Measurements from ENCODE around the gene ABHD6.

The ABHD6 gene

DNA sequence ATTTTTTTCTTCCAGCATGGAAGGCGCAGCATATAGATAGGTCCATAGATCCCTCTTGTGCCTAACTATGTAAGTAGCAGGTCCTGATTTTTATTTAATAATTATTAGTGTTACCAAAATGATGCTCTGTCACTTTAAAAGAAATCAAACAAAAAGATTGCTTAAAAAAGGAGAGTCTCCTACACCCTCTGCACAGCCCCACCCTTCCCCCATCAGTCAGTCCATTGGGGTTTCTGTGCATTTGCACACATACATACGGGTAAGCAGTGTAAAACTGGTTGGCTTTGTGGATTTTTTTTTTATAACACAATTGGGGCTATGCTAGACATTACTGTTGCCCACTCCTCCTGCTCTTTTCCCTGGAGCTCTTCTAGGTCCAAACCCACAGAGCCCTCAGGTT is 61.5 kb downstream of the ABHD6 start:
- no peak overlapping the region for H3K4me3 ChIP-seq (ENCODE audit: low read length)
- DNase-seq (ENCODE audit: low read depth, low spot score), result no peak

DNA sequence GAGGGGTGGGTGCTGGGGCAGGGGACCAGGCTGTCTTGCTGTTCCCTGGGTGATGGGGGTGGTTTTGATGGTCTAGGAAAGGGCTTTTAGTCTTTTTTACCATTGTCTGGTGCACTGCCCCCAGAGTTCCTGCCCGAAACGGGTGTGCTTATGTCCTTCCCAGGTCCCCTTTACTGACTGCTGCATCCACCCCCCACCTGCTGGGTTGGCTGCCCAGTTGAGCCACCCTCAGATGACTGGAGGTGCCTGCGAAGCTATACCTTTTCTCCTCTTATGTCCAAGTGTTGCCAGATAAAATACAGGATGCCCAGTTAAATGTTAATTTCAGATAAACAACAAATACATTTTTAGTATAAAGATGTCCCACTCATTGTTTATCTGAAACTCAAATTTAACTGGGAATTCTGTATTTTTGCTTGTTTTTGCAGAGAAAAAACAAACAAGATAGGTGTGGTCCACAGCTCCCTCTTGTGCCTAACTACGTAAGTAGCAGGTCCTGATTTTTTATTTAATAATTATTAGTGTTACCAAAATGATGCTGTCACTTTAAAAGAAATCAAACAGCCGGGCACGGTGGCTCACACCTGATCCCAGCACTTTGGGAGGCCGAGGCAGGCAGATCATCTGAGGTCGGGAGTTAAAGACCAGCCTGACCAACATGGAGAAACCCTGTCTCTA is 62.4 kb downstream of the ABHD6 start:
- no peak overlapping the region for H3K4me3 ChIP-seq (ENCODE audit: low read length)
- DNase-seq (ENCODE audit: low read depth, low spot score), result no peak

DNA sequence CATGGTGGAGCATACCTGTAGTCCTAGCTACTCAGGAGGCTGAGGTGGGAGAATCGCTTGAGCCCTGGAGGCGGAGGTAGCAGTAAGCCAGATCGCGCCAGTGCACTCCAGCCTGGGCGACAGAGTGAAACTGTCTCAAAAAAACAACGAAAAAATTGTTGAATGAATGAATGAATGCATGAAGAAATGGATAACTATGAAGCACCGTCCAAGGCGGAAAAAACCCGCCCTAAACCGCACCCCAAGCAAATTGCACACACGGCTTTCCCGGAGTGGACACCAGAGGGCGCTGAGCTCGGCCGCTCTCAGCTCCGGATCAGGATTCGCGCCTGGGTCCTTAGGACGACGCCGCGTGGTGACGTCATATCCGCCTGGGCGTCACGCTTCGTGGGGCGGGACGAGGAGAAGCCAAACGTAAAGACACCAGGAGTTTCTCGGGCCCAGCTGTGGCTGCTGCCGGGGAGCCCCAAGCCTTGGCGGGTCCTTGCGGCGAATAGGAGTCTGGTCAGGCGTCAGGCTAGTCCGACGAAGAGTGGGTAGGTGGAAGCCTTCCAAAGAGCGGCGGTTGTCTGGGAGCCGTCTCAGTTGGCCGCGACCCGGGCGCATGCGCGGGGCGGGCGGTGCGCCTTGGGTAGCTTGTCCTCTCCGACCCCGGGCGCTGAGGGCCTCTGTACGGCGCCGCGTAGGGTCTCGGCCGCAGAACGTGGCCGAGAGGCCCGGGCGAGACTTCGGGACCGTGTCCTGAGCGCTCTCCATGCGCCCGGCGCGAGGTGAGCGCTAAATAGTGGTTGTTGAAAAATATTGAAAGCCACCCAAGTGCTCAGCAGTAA is 68.5 kb downstream of the ABHD6 start, which contains the start of the genes HTD2 and RPP14:
TSS of gene HTD2 (plus strand) at position 639 of the 830 bp plus-strand sequence. CDS start 11,094 bp downstream, outside the sequence.
TSS of gene RPP14 (plus strand) at position 364 of the 830 bp plus-strand sequence. CDS start 4,085 bp downstream, outside the sequence.
- H3K4me3 ChIP-seq (ENCODE audit: low read length), result peak within 1 kb of the TSS; percentile 97
- peak; percentile 96 for DNase-seq (ENCODE audit: low read depth, low spot score)

DNA sequence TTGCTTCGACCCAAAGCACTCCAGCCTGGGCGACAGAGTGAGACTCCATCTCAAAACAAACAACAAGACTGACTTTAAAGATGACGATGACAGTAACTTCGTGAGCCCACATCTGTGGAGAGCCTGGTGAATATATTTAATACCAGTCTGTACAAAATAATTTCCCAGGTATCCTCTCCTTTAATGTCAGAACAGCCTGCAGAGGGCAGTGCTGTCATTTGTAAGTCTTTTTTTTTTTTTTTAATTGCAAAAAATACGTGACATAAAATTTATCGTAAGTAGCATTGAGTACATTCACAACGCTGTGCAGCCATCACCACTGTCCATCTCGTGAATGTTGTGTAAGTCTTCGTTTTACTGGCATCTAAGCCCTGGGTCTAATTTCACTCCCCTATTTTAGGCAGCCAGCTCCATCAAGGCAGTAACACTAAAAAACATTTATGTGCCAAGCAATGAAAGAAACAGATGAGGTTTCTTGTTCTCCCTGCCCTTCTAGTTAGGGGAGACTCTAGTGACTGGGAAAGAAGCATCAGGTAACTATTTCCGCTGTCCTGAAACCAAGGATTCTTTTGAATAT is 70.1 kb downstream of the ABHD6 start:
- peak overlapping the region; percentile 97 for H3K4me3 ChIP-seq (ENCODE audit: low read length)
- DNase-seq (ENCODE audit: low read depth, low spot score), result peak; percentile 71

DNA sequence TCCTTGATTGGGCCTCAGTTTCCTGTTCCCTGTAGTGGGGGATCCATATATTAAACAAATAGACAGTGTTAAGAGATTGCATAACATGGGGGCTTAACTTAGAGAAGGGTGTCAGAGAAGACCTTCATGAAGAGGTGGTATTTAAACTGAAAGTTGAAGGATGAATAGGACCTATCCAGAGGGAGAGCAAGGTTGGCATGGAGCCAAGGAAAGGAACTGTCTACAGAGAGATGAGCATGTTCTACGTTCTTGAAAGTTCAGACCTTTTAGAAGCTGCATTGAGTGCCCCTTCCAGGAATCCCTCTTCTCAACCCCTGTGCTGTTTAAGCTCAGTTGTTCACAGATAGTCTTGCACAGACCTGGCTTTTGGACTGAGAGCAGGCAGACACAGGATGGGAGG is 71.1 kb downstream of the ABHD6 start:
- DNase-seq (ENCODE audit: low read depth, low spot score), result no peak
- H3K4me3 ChIP-seq (ENCODE audit: low read length), result no peak overlapping the region

DNA sequence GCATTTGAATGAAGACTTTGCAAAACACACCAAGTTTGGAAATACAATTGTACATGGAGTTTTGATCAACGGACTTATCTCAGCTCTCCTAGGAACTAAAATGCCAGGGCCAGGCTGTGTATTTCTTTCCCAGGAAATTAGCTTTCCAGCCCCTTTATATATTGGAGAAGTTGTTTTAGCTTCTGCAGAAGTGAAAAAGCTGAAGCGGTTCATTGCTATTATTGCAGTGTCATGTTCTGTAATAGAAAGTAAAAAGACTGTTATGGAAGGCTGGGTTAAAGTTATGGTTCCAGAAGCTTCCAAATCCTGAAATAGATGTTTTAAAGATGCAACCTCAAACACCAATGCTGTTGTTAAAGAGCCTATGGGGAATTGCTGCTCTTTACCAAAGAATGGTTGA is 80.2 kb downstream of the ABHD6 start:
- no peak for DNase-seq (ENCODE audit: low read depth, low spot score)

DNA sequence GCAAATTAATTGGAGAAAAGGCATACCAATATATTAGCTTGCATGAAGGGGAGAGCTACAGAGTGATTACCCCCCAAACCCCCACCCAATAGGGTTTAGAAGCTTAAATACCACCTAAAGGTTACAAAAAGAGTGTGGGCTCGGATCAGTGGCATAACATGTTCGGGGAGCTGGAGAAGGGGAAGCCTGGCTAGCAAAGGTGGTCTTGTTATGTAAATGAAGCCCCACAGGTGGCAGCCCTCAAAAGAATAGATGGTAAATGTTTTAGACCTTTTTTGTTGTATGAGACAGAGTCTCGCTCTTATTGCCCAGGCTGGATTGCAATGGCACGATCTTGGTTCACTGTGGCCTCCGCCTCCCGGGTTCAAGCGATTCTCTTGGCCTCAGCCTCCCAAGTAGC is 84.2 kb downstream of the ABHD6 start:
- H3K4me3 ChIP-seq (ENCODE audit: low read length), result no peak overlapping the region
- no peak for DNase-seq (ENCODE audit: low read depth, low spot score)

More for the DNA sequence above, 80.2 kb downstream of the ABHD6 start:
- H3K4me3 ChIP-seq (ENCODE audit: low read length), result no peak overlapping the region

DNA sequence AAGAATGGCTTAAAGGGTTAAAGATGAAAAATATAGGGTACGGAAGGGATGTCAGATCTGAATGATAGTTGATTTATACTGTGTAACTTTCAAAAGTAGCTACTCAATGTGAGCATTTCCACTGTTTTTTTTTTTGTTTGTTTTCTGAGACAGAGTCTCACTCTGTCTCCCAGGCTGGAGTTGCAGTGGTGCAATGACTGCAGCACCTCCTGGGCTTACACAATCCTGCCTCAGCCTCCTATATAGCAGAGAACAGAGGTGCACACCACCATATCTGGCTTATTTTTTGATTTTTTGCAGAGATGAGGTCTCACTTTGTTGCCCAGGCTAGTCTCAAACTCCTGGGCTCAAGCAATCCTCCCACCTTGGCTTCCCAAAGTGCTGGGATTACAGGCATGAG is 85.2 kb downstream of the ABHD6 start:
- no peak overlapping the region for H3K4me3 ChIP-seq (ENCODE audit: low read length)
- DNase-seq (ENCODE audit: low read depth, low spot score), result no peak

DNA sequence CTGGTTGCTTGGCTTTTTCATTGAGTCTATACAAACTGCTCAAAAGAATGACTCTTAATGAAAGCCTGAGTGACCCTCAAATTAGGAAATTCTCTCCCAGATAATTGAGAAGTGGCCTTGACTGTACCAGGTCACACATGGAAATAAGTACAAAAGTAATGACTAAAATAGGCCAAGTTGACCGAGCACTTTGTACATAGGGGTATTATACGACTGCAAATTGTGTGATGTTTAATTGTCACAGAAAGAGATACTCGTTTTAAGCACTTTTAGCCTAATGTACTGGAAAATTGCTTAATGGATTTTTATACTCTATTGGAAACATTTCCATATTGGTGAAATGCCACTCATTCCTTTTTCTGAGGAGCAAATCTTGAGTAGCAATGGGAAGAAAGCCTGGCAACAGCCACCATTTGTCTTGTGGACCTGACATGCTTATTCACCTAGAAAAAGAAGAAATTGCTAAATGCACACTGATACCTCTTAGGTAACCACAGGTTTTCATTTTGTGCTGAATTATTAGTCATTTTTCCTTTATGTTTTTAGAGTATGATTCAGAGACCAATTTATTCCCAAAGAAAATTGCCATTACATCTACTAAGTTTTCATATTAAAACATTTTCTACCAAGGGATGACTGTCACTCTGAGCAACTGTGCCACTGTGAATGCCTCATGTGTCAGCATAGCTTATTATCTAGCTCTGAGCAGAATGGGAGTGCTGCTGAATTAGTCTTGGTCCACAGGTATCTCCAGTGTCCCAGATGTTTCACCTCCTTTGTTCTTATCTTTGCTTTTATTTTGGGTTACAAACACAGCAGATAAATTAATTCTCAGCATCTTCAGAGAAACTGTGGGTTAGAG is 86.2 kb downstream of the ABHD6 start:
- no peak for DNase-seq (ENCODE audit: low read depth, low spot score)
- H3K4me3 ChIP-seq (ENCODE audit: low read length), result no peak overlapping the region

DNA sequence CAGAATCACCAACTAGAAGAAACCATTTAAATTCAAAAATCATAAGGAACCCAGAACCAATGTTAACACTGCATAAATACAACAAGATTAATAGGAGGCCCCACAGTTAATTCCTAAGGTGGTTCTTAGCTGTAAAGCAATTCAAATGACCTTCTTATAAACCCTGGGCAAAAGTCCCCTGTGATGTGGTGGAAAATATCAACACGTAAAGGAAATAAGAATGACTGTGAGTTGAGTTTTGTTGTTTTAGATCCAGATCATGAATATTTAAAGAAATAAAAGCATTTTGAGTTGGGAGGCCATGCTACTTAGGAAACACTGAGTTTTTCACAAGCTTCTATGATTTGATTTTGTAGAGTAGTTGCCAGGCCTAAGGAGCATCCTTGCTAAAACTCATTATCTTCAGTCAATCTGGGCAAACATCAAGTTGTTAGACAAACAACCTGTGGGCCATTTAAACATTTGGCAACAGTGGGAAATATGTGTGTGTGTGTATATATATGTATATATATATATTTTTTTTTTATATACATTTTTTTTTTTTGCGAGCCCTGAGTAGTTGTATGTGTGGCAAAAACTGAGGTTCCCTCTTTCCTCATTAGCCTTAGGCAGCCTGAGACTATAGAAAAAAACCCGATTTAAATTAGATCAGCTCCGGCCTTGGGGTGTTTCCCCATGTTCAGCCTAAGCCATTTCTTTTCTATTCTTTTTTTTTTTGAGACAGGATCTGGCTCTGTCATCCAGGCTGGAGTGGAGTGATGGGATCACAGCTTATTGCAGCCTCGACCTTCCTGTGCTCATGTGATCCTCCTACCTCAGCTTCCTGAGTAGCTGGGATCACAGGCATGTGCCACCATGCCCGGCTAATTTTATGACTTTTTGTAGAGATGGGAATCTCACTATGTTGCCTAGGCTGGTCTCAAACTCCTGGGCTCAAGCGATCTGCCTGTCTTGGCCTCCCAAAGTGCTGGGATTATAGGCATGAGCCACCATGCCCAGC is 87.1 kb downstream of the ABHD6 start:
- no peak overlapping the region for H3K4me3 ChIP-seq (ENCODE audit: low read length)
- DNase-seq (ENCODE audit: low read depth, low spot score), result no peak

DNA sequence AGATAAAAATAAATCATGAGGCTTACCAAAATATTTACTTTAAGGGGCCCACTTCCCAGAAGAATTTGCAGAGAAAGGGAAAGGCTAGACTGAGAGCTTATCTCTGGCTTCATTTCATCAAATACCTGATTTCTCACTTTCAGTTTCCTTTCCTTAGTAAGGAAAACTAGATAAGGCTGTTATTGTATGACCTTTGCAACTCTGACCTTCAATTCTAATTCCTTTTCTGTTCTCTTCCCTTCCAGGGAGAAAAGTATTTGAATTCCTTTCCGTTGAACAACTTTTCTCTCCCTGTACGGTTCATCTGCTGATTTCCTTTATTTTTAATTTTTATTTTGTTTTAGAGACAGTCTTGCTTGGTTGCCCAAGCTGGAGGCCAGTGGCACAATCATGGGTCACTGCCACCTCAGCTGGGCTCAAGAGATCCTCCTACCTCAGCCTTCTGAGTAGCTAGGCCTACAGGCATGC is 88.0 kb downstream of the ABHD6 start:
- no peak for DNase-seq (ENCODE audit: low read depth, low spot score)

DNA sequence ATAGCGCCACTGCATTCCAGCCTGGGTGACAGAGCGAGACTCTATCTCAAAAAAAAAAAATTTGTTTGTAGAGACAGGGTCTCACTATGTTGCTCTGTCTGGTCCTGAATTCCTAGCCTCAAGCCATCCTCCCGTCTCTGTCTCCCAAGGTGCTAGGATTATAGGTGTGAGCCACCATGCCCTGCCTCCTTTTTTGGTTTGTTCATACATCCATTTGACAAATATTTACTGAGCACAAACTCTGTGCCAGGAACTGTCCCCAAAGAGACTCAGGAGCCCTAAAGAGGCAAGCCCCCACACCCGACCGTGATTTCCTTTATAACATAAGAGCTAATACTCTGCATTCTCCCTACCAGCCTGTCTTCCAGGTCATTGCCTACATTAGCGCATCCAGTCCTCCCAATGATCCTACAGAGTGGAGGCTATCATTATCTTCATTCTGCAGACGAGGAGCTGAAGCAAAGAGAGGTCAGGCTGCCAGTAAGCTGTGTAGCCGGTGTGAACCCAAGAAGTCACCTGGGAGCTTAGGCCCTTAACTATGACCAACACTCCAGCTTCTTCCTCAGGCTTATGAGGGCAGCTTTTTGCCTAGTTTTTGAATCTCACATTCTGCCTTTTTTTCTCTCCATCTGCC is 88.8 kb downstream of the ABHD6 start:
- DNase-seq (ENCODE audit: low read depth, low spot score), result no peak
- no peak overlapping the region for H3K4me3 ChIP-seq (ENCODE audit: low read length)

More for the DNA sequence above, 88.0 kb downstream of the ABHD6 start:
- no peak overlapping the region for H3K4me3 ChIP-seq (ENCODE audit: low read length)

DNA sequence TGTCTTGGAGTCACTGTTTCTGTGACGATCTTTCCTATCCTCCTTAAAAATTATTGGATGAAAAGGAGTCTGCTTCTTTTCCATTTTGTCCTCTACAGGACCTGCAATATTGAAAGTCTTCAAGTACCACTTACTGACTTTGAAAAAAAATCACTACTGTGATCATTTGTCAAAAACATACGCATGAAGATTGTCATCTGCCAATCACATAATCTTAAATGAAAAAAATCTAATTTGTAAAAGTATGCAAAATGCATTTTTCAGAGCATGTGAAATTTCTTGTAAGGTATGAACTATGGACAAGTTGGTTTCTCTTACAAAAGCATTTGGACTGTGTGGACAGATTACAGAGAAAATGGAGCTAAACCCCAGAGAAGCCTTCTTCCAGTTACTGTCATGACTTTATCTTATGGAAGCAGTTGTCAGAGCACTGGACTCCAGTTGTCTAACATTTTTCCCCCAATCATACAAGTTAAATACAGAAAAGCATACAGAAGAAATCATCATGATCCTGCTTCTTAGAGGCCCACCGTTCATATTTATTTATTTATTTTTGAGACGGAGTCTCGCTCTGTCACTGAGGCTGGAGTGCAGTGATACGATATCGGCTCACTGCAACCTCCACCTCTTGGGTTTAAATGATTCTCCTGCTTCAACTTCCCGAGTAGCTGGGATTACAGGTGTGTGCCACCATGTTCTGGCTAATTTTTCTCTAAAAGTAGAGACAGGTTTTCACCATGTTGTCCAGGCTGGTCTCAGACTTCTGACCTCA is 91.7 kb downstream of the ABHD6 start:
- DNase-seq (ENCODE audit: low read depth, low spot score), result no peak
- H3K4me3 ChIP-seq (ENCODE audit: low read length), result no peak overlapping the region

DNA sequence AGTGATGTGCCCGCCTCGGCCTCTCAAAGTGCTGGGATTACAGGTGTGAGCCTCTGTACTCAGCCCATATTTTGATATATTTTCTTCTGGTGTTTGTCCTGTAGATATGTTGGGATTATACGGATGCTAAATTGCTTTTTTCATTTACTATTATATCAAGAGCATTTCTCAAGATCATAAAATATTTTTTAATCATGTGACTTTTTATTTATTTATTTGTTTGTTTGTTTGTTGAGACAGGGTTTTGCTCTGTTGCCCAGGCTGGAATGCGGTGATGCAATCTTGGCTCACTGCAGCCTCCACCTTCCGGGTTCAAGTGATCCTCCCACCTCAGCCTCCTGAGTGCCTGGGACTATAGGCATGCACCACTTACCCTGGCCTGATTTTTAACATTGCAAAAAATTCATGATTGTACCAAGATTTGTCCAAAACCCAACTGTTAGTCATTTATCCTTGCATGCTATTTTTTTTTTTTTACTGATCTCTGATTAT is 92.4 kb downstream of the ABHD6 start:
- no peak for DNase-seq (ENCODE audit: low read depth, low spot score)
- H3K4me3 ChIP-seq (ENCODE audit: low read length), result no peak overlapping the region

DNA sequence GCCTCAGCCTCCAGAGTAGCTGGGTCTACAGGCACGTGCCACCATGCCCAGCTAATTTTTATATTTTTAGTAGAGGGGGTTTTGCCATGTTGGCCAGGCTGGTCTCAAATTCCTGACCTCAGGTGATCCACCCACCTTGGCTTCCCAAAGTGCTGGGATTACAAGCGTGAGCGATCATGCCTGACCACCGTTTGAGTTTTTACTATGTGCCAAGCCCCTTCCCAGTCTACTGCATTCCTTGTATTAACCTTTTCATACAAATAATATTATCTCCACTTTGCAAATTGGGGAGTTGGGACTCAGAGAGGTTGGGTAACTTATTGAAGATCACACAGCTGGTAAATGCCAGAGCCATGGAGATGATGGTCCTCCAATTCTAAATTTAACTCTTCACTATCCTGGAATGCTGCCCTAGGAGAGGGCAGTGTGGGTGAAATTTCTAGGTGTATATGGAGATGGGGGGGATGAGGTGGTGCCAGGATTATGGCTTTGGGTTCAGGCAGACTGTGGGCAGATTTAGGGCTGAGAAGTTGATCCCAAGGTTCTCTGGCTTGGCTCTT is 94.1 kb downstream of the ABHD6 start:
- H3K4me3 ChIP-seq (ENCODE audit: low read length), result no peak overlapping the region
- no peak for DNase-seq (ENCODE audit: low read depth, low spot score)

DNA sequence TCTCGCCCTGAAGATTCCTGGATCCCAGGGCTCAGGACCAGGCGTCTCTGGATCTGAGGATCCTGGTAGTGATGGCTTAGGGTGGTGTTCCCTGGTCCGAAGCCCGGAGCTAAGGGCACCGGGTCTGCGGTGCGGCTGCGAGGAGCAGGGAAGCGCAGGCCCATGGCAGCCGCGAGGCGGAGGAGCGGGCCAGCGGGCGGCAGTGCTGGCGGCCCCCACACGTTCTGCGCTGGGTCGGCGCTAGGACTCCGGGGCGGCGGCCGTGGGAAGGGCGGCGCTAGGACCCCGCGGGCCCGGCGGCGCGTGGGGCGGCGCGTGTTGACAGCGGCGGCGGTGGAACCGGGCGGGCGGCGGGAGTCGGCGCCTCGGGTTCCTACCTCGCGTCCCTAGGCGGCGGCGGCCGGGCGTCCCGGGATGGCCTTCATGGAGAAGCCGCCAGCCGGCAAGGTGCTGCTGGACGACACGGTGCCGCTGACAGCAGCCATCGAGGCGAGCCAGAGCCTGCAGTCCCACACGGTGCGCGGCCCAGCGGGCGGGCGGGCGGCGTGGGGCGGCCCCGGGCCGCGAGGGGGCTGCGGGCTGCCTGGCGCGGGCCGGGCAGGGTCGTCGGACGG is 95.1 kb downstream of the ABHD6 start, which contains the start of gene PXK:
TSS of gene PXK (plus strand) at position 318 of the 614 bp plus-strand sequence. CDS start at position 415, 97 bp downstream.
- DNase-seq (ENCODE audit: low read depth, low spot score), result no peak
- peak within 1 kb of the TSS; percentile 60 for H3K4me3 ChIP-seq (ENCODE audit: low read length)
